Fibroblast of the aortic adventitia (primary cell): ENCODE data around the gene C1QC. TPM values are rescaled to one million over a fixed set of nuclear protein-coding genes. Genes with fewer than 3 reads are reported as not detected.
"Not testable (repeated sequence)": the region's sequence is repeated elsewhere in the genome, so short reads cannot be mapped to it uniquely, and the experiment has no call there.

Experiments
- DNase-seq: peaks from one replicate; pipeline ENCODE4 v3.0.0-alpha.2; 2010; ENCODE audit warnings: low read depth
- H3K4me3 ChIP-seq: 2 replicates; pipeline ENCODE4 v1.5.1; 2011; ENCODE audit warnings: low read depth, mild to moderate bottlenecking, control low read depth, low read length, moderate library complexity
- total RNA-seq: library from RNA; depleted of rRNA; stranded (reverse); fragments of >200 nt; gene quantifications from 2 replicates; pipeline ENCODE4 v1.2.3, GENCODE V29; 2012; ENCODE audit warnings: low replicate concordance
- TF ChIP-seq, protein P1 (sequence below): IDR thresholded peaks from 2 replicates; pipeline ENCODE4 v1.5.1; 2011; ENCODE audit warnings: mild to moderate bottlenecking, low read length, control low read depth, inconsistent platforms; ENCODE audit not compliant: insufficient read depth

C1QC gene
- total RNA-seq, 1 donor: not detected

DNA sequence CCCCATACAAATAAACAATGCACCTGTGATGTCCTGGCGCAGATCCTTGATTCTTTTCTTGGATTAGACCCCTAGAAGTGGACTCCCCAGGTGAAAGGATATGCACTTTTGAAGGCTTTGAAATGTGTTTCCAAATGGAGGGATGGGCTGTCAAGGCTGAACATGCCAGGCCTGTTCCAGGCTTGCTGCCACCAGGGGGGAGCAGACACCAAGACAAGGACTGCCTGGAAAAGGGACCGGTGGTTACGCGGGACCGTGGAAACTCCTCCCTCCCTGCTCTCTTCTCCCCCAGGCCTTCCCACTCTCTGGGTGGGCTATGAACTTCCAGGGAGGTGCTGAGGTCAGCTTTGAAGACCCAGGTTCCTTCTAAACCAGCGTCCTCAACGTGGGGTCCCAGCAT lies 22.3 kb downstream of the C1QC start:
- TF ChIP-seq, protein P1, sequence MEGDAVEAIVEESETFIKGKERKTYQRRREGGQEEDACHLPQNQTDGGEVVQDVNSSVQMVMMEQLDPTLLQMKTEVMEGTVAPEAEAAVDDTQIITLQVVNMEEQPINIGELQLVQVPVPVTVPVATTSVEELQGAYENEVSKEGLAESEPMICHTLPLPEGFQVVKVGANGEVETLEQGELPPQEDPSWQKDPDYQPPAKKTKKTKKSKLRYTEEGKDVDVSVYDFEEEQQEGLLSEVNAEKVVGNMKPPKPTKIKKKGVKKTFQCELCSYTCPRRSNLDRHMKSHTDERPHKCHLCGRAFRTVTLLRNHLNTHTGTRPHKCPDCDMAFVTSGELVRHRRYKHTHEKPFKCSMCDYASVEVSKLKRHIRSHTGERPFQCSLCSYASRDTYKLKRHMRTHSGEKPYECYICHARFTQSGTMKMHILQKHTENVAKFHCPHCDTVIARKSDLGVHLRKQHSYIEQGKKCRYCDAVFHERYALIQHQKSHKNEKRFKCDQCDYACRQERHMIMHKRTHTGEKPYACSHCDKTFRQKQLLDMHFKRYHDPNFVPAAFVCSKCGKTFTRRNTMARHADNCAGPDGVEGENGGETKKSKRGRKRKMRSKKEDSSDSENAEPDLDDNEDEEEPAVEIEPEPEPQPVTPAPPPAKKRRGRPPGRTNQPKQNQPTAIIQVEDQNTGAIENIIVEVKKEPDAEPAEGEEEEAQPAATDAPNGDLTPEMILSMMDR: peak; percentile 46
- peak; percentile 20 for DNase-seq
- H3K4me3 ChIP-seq: no peak overlapping the region

DNA sequence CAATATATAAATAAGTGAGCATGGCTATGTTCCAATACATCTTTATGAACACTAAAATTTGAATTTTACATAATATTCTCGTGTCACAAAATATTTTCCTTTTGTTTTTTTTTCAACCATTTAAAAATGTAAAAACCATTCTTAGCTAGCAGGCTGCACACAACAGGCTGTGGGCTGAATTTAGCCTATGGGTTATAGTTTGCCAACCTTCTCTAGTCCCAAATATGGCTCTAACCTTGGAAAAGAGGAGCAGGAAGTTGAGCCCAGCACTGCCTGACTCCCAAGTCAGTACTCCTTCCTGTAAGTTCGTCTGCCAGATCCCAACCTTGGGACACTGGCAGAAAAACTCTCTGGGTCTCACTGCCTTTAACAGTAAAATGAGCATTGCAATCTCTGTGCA lies 23.0 kb downstream of the C1QC start:
- TF ChIP-seq, protein P1: no peak
- DNase-seq: no peak
- H3K4me3 ChIP-seq: no peak overlapping the region

DNA sequence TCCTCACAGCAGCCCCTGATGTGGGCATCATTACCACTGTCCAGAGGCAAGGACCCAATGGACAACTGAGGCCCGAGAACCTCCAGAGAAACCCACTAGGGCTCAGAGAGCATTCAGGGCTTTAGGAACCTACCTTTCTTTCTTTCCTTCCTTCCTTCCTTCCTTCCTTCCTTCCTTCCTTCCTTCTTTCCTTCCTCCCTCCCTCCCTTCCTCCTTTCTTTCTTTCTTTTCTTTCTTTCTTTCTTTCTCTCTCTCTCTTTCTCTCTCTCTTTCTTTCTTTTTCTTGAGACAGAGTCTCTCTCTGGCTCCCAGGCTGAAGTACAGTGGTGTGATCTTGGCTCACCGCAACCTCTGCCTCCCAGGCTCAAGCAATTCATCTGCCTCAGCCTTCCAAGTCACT lies 25.4 kb downstream of the C1QC start:
- not testable (repeated sequence) for H3K4me3 ChIP-seq

DNA sequence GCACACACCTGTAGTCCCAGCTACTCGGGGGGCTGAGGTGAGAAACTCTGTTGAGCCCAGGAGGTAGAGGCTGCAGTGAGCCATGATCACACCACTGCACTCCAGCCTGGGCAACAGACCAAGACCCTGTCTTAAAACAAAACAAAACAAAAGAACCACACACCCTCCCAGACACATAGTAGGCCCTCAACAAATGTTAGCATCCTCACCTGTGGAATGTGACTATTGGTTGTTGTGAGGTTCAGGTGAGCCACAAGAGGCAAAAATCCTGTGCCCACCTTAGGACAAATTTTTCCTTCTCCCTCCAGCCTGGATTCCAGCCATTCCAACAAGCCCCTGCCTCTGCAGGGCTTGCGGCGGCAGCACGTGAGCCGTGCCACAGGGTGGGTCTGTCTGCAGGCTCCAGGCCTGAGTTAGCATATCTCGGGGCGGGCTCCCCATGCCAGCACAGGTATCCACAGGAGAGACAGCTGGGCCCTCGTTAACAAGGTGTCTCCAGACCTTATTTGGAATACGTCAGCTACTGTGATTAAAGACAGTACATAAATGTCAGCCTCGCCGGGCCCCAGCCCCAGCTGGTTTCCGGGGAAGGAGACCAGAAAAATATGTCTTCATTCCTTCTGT lies 27.0 kb downstream of the C1QC start:
- no peak for DNase-seq
- TF ChIP-seq, protein P1: no peak
- no peak overlapping the region for H3K4me3 ChIP-seq

More for the DNA sequence above, 25.4 kb downstream of the C1QC start:
- DNase-seq: not testable (repeated sequence)

DNA sequence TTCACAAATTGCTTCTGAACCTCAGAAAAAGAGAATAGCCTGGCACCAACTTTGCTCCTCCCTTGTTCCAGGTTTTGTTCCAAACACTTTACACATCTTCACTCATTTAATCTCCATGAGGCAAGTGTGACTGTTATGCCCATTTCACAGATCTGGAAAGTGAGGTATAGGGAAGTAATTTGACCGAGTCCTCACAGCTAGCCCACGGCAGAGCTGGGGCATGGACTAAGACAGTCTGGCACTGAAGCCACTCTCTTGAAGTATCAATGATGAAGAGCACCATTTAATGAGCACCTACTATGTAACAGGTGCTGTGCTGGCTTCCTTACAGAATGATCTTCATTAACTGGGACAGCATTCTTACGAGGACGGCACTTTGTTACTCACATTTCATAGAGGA lies 28.6 kb downstream of the C1QC start:
- no peak for DNase-seq
- H3K4me3 ChIP-seq: no peak overlapping the region
- TF ChIP-seq, protein P1: no peak

DNA sequence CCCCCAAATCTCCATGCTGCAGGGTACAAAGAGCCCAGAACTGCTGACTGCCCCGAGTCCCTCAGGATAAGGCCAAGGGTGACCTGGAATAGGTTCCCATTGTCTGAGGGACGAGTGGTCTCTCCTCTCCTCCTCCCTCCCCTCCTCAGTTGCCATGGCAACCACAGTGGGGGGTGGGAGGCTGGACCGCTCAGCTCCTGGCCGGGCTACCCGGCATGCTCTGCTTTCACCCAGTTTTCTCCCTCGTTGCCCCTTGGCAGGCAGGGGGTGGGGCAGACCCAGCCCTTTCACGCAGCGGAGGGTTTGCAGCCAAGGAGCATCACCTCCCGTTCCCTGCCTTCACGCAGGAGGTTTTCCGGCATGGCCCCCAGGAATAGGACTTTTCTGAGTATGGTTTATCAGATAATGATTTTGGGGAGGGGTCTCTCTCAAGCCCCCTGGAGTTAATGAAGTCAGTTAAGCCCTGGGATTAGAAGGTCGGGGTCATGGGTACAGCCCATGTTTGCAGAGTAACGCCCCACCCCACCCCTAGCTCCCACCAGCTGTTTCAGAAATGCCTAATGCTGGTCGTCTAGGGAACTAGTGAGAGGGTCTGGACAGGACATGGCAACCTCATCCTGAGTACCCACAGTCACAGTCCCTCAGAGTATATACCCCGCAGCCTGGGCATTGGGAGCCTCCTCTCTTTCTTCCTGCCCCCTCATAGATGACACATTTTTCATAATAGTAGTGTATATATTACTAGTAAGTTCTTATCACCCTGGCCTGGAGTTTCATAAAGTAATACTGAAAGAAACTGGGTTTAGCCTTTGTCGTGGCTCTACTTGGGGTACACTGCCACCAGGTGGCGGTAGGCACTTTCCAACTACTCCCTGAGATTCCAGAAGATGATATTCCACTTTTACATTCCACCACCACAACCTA lies 30.3 kb downstream of the C1QC start:
- peak; percentile 80 for DNase-seq
- H3K4me3 ChIP-seq: no peak overlapping the region
- TF ChIP-seq, protein P1: peak; percentile 85

DNA sequence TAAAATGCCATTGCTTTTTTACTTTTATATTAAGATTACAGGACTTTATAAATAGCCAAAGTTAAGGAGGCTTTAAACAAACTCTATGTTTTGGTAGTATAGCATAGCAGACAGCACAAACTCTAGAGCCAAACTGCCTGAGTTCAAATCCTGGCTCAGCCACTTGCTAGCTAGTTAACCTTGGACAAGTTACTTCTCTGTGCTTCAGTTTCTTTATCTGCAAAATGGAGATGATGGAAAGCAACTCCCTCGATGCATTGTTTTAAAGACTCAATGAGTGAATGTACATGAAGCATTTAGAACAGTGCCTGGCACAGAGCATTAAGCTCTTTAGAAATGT lies 30.9 kb downstream of the C1QC start:
- no peak overlapping the region for H3K4me3 ChIP-seq
- no peak for DNase-seq
- TF ChIP-seq, protein P1: no peak

DNA sequence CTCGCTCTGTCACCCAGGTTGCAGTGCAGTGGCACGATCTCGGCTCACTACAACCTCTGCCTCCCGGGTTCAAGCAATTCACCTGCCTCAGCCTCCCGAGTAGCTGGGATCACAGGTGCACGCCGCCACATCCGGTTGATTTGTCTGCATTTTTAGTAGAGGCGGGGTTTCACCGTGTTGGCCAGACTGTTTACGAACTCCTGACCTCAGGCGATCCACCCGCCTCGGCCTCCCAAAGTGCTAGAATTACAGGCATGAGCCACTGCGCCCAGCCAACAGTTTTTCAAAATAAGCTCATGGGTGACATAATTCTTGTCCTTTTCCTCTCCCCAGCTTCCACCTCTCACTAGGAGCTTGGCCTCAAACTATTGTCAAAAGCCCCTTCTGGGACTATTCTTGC lies 32.7 kb downstream of the C1QC start:
- DNase-seq, H3K4me3 ChIP-seq: not testable (repeated sequence)
